ENCODE data around the gene MPPE1. TPM values are rescaled to one million over a fixed set of nuclear protein-coding genes. Genes with fewer than 3 reads are reported as not detected.
A peak's percentile ranks its signal among the peaks of the same experiment; 100 is the strongest.

The MPPE1 gene
- total and polyA plus RNA-seq, 10 of the 15 experiments (the other 5 are each of a cell fraction or from before 2014, with no cell fraction given) = 13.8 to 34.5 (median 27.6) TPM

DNA sequence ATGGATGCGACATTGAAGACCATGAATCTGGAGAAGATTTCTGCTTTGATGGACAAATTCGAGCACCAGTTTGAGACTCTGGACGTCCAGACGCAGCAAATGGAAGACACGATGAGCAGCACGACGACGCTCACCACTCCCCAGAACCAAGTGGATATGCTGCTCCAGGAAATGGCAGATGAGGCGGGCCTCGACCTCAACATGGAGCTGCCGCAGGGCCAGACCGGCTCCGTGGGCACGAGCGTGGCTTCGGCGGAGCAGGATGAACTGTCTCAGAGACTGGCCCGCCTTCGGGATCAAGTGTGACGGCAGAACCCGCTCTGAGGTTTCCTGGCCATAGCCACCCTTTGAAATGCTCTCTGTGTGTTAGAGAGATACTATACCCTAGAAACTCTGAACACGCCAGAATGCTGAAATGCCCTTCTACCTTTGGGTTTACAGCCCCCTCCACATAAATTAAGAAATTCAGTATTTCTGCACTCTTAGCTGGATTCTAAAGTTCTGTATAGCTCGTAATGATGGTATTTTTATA lies 56.2 kb downstream of the MPPE1 start:
- Histone ChIP-seq H3K4me1 (ENCODE audit: control insufficient read depth, insufficient read depth, low read length) (peaks cover 17% of the 10 kb centered on the region), H3K27me3 (replicated peaks in 1 of 2; ENCODE audit: control insufficient read depth in 2 of 2, insufficient read depth in 2 of 2, low read length in 1 of 2) (no peaks in the 10 kb centered on the region; a peak in 1 of 4 replicates), H2AFZ (ENCODE audit: control insufficient read depth, low read depth, low read length) (peak overlapping the region; percentile 74; the same call in 1 of the 2 replicates), H3K79me2 (ENCODE audit: control insufficient read depth, insufficient read depth, low read length) (peaks cover 24% of the 10 kb centered on the region), H3K4me2 (ENCODE audit: control insufficient read depth, insufficient read depth) (peak overlapping the region; percentile 78), H3K9ac (ENCODE audit: control insufficient read depth, insufficient read depth, low read length) (peak overlapping the region; percentile 91), H3K36me3 (ENCODE audit: control insufficient read depth in 2 of 2, insufficient read depth in 2 of 2, low read length in 1 of 2) (no peaks in the 10 kb centered on the region), H3K4me3 (peak overlapping the region; percentile 99), H4K20me1 (ENCODE audit: control insufficient read depth, insufficient read depth) (no peaks in the 10 kb centered on the region), H3K9me3 (replicated peaks; ENCODE audit: control insufficient read depth, insufficient read depth, low read length) (no peaks in the 10 kb centered on the region), H3K27ac (ENCODE audit: control insufficient read depth, insufficient read depth) (peak overlapping the region; percentile 90)
- intact Hi-C loops (cut with micrococcal nuclease; ENCODE audit: unreplicated experiment) = loop anchor here (5.0 kb wide), 1 partner anchor 55 kb away; the partner anchor contains the start of gene MPPE1
- SMC1A ChIA-PET (ENCODE audit: uncharacterized antibody, unreplicated experiment) = no interaction called here
- no peak for TF ChIP-seq ATF7 (IDR thresholded peaks at IDR 0.05; ENCODE audit: low read depth)
- no peak for TF ChIP-seq HDAC6 (IDR thresholded peaks at IDR 0.05; ENCODE audit: unreplicated experiment)
- TF ChIP-seq LARP7 (IDR thresholded peaks at IDR 0.05) = no peak
- TF ChIP-seq NR2F1 (conservative IDR thresholded peaks at IDR 0.05) = no peak
- peak; percentile 64; the same call in 1 of the 2 replicates for TF ChIP-seq YY1 (IDR thresholded peaks at IDR 0.05; ENCODE audit: low read depth, low read length)
- no peak for TF ChIP-seq KLF5 (IDR thresholded peaks at IDR 0.05; ENCODE audit: partially characterized antibody)
- no peak for TF ChIP-seq BRCA1 (IDR thresholded peaks at IDR 0.05; ENCODE audit: low read depth, low read length)
- no peak for TF ChIP-seq SUZ12 (IDR thresholded peaks at IDR 0.05; ENCODE audit: unreplicated experiment)
- in situ Hi-C loops (cut with MboI) = no loop called here
- RAD21 ChIA-PET (ENCODE audit: unreplicated experiment) = interaction anchor here (0.9 kb wide), 1 partner anchor 53 kb away, joined by 3 read pairs; no protein-coding TSS in a partner anchor
- DNase-seq (ENCODE audit: low read depth, low spot score) (no peak), ATAC-seq (peak; percentile 62), FAIRE-seq (no peak)
- 1% methylated on average over 23 of the region's 23 CpGs for WGBS (ENCODE audit: insufficient coverage, insufficient replicate concordance, low lambda C conversion rate, missing lambda C conversion rate)
- POLR2A ChIA-PET = no interaction called here
- CTCF ChIA-PET = no interaction called here
- TSS peak; percentile 91 for BruUV-seq (replicated peaks)

Data from GM12878 (cell line).